Suppressor macrophage treated with lipopolysaccharide for 4 hours (primary cell): ENCODE results near the gene ARRB2.
A peak's percentile ranks its signal among the peaks of the same experiment; 100 is the strongest.

ENCODE experiments used
- DNase-seq: peaks from one replicate; pipeline ENCODE4 v3.0.0-alpha.2; 2020

ARRB2 gene

DNA sequence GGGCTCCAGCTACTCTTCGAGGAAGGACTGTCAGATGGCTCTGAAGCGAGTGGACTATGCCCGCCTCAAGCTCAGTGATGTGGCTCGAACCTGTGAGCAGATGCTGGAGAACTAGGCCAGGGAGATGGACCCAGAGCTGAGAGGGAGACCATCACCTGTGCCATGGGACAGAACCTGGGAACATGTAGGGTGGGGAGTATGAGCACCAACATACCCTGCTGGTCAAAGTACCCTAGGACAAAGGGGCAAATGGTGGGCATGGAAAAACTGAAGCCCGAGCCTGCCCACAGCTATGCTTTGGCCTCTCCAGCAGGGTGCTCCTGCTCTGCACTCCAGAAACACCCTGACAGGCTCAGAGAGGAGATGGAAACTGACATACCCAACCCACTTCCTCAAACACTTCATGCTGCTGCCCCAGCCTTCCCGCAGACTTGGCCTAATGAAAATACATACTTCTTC, 22.7 kb downstream of the ARRB2 start:
- DNase-seq = peak; percentile 92

GRCh38 chr17:4734857-4735475, 24.5 kb downstream of the ARRB2 start:
- DNase-seq = no peak

DNA sequence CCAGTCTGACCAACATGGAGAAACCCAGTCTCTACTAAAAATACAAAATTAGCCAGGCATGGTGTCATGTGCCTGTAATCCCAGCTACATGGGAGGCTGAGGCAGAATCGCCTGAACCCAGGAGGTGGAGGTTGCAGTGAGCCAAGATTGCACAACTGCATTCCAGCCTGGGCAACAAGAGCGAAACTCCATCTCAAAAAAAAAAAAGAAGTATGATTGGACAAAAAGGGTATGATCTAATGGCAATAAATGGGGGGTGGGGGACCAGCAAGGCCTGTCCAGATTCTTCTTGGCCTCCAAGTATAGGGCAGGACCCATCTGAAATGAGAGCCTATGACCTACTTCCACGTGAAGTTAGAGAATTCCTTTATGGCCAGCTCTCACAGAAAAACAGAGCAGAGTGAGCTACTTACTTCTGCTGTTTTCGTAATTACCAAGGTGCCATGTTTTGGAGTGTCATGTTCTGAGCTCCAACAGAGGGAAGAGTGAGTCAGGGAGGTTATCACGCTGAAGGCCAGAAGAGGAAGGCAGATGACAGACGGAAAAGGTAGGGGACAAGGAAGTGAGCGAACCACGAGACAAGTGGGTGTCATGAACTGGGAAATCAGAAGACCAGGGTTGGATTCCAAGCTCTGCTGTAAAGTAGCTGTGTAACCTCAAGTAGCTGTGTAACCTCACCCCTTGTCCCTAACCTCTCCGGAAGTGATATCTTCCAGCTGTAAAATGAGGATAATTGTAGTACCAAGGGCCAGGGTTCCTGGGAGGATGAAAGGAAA, 25.6 kb downstream of the ARRB2 start:
- peak; percentile 89 for DNase-seq

- DNase-seq = peak; percentile 36
These were observed 28.0 kb downstream of the ARRB2 start for GRCh38 chr17:4738136-4739121.

GRCh38 chr17:4739122-4740024, 28.9 kb downstream of the ARRB2 start, which contains the start of the genes CXCL16 and ZMYND15:
TSS of gene CXCL16 (minus strand) at chr17:4739928. CDS start at chr17:4739339, 589 bp downstream.
TSS of gene ZMYND15 (plus strand) at chr17:4739833. CDS start at chr17:4740549, 716 bp downstream.
- DNase-seq = peak; percentile 85

GRCh38 chr17:4740025-4740351, 29.6 kb downstream of the ARRB2 start:
- no peak for DNase-seq

GRCh38 chr17:4740584-4740983, 30.2 kb downstream of the ARRB2 start:
- no peak for DNase-seq

DNA sequence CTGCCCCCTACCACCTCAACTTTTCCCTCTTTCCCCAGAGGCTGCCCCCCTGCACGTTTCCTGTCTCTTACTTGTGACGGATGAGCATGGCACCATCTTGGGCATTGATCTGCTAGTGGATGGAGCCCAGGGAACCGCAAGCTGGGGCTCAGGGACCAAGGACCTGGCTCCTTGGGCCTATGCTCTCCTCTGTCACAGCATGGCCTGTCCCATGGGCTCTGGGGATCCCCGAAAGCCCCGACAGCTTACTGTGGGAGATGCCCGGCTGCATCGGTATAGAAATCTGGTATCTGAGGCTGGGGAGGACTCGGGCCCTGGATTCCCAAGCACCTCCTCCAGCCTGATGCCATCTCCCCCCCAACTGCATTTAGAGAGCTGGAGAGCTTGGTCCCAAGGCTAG, 31.1 kb downstream of the ARRB2 start:
- no peak for DNase-seq

- DNase-seq = no peak
These were observed 31.7 kb downstream of the ARRB2 start for GRCh38 chr17:4742133-4742532.

DNA sequence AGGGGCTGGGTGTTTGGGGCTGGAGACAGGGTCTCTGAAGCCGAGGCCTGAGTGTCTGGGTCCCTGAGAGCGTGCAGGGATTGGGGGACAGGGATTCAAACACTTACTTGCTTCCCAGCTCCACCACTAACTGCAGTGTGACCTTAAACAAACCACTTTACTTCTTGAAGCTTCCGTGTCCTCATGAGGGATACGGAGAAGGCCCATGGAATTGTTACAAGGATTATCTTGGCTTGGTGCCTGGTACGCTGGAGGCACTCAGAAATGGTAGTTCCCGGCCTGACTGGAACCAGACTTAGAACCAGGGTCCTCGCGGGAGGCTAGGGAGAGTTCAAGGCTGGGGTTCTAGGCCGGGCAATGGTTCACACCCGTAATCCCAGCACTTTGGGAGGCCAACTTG, 32.2 kb downstream of the ARRB2 start:
- no peak for DNase-seq

GRCh38 chr17:4743216-4743615, 32.8 kb downstream of the ARRB2 start:
- DNase-seq = no peak

- DNase-seq = no peak
These were observed 33.5 kb downstream of the ARRB2 start for GRCh38 chr17:4743898-4744297.

GRCh38 chr17:4744999-4745969, 34.9 kb downstream of the ARRB2 start:
- DNase-seq = no peak

DNA sequence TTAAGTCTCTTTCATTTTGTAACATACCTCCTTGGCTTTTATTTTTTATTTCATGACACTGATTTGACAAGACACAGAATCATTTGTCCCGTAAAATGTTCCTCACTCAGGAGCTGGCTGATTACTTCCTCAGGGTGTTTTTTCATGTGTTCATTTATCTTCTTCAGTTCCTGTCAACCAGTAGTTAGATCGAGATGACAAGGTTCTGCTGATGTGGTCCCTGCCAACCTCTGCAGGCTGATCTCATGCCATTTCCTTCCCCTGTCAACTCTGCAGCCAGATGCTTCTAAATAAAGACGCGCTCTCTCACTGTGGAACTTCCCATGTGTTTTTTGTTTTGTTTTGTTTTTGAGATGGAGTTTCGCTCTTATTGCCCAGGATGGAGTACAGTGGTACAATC, 37.4 kb downstream of the ARRB2 start:
- DNase-seq = peak; percentile 95

- DNase-seq = peak; percentile 47
These were observed 38.3 kb downstream of the ARRB2 start for GRCh38 chr17:4748686-4749085.

DNA sequence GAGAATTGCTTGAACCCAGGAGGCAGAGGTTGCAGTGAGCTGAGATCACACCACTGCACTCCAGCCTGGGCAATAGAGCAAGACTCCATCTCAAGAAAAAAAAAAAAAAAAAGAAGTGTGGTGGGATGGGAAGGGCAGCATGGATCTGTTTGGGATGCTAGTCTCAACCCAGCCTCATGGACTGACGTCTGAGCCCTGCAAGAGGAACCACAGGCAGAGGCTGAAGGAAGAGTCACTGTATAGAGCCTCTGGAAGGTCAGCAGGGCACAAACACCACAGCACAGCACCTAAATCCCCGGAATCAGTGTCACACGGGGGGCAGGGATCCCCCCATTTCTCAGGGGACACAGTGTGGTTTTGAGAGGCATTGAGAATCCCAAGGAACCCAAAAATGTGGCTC, 40.2 kb downstream of the ARRB2 start:
- DNase-seq = no peak

DNA sequence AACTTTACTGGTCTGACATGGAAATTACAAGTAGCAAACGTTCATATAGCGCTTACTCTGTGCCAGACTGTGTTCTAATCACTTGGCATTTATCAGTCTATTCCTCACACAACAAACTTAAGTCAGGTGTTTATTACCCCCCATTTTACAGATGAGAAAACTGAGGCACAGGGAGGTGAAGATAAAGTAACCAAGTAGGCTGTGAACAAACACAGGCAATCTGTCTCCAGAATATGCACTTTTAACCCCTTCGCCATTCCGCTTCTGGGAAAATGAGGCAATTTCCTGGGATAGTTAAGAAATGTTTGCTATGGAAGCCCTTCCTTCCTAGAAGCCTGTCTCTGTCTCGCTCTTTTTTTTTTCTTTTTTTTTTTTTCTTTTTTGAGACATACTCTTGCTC, 41.5 kb downstream of the ARRB2 start:
- DNase-seq = peak; percentile 40

- no peak for DNase-seq
These were observed 43.0 kb downstream of the ARRB2 start for GRCh38 chr17:4753392-4753791.

DNA sequence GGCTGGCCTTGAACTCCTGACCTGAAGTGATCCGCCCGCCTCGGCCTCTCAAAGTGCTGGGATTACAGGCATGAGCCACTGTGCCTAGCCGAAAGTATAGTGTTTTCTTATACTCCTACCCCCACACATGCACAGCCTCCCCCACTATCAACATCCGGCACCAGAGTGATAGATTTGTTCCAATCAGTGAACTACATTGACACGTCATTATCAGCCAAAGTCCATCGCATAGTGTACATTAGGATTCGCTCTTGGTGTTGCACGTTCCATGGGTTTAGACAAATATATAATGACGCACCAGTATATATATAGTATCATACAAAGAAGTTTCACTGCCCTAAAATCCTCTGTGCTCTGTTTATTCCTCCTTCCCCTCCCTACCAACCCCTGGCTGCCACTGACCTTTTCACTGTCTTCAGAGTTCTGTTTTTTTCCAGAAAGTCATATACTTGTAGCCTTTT, 49.4 kb downstream of the ARRB2 start:
- DNase-seq = peak; percentile 88

DNA sequence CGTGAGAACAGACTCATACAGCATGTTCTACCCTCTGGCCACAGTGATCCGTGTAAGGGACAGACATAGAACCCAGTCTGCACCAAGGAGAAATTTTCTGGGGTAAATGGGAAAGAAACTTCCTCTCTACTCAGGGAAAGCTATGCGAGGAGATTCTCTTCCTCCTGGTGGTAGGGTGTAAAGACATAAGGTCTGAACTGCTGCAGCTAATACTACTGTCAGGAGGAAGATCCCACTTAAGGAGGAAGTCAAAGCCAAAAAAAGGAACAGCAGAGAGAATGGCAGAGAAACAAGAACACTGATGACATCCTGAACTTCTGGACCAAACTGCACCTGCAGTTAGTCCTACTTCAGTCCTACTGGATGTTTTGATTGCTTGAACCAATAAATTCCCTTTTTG, 54.2 kb downstream of the ARRB2 start:
- DNase-seq = peak; percentile 75

GRCh38 chr17:4766201-4766600, 55.8 kb downstream of the ARRB2 start:
- peak; percentile 95 for DNase-seq
